Activated effector memory CD4-positive, alpha-beta T cell treated with Interleukin-2 at 50 U/mL for 16 hours (primary cell): ENCODE results near the gene WRNIP1.

Experiments used
- DNase-seq: peaks from one replicate; pipeline ENCODE4 v3.0.0-alpha.2; 2020

The WRNIP1 gene

GRCh38 chr6:2810092-2810671 lies 45.0 kb downstream of the WRNIP1 start:
- no peak for DNase-seq

DNA sequence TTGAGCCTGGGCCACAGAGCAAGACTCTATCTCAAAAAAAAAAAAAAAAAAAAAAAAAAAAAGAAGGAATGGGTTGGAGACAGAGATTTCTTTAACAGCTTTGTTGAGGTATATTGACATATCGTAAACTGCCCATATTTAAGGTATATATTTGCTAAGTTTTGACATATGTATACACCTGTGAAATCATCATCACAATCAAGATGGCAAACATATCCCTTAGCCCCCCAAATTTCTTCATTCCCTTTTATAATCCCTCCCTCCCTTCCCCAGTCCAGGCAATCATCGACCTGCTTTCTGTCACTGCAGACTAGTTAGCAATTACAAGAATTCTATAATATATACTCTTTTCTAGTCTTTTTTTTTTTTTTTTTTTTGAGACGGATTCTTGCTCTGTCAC lies 47.5 kb downstream of the WRNIP1 start:
- no peak for DNase-seq

GRCh38 chr6:2816158-2816557 lies 51.0 kb downstream of the WRNIP1 start:
- DNase-seq: no peak

- DNase-seq: no peak
Observed at GRCh38 chr6:2817903-2818443, 52.8 kb downstream of the WRNIP1 start.

DNA sequence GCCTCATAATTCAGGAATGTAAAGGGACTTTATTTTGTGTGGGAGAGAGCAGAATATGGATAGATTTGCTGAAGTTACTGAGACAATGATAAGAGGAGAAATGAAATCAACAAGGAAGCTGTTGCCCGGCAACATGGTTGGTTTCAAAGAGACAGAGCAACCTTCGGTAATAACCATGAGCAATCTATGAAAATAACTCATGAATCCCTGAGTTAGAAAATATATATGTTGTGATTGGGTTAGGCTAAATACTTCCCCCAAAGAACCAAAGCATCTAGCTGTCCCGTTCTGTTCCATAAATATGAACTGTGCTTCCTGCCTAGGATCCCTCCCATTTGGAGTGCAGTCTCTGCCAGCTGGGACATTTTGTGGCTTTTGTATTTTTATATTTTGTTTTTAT lies 53.4 kb downstream of the WRNIP1 start:
- DNase-seq: no peak

- no peak for DNase-seq
Observed at GRCh38 chr6:2819115-2819514, 53.9 kb downstream of the WRNIP1 start.

DNA sequence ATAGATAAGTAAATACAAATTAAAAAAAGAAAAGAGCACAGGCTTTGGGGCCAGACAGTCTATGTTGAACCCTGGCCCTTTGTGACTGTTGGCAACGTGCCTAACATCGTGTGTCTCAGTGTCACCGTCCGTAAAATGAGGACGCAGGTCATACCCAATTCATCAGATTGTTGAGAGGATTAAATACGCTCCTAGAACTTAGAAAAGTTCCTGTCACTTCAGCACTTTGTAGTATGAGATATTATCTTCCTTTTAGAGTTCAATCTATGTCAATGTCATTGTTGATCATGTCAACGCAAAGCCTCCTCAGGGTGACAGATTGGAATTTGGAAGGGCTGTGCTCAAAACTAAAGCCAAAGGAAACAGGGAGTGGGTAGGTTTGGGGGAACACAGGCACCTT lies 54.8 kb downstream of the WRNIP1 start:
- no peak for DNase-seq

GRCh38 chr6:2820415-2820814 lies 55.2 kb downstream of the WRNIP1 start:
- no peak for DNase-seq

- no peak for DNase-seq
Observed at GRCh38 chr6:2821554-2821953, 56.4 kb downstream of the WRNIP1 start.

DNA sequence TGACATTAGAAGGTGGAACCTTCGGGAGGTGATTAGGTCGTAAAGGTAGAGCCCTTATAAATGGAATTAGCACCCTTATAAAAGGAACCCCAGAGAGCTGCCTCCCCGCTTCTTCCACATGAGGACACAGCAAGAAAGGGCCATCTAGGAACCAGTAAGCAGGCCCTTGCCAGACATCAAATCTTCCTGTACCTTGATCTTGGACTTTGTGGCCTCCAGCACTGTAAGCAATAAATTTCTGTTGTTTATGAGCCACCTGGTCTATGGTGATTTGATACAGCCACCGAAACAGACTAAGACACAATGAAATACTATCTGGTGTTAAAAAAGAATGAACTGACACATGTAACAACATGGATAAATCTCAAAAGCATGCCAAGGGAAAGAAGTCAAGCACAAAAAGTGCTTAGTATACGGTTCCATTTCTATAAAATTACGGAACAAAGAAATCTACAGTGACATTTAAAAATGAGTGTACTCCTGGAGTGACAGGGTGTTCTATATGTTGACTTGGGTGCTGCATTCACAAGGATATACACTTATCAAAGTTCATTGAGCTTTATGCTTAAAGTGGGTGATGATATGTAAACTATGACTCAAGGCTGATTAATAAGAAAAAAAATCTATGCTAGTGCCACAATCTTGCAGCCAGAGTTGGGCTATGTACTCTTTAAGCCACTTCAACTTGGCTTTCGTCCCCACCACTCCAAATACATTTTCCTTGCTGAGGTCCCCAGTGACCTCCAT lies 58.1 kb downstream of the WRNIP1 start:
- DNase-seq: no peak

DNA sequence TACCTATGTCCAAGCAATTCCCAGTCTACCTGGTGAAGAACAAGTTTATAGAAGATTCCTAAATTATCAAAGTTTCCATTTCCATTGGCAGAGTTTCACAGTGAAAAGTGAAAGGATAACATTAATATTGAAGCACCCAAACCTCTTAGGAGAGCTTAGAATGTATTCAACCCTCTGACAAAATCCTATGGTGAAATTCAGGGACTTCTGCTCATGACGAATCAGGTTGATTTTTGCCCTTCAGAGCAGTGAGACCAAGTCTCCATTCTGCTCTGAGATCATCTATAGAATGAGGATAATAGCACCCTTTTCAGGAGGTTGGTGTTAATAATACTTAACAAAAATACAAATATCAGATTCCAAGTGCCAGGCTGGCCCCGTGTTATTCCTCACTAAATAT lies 60.9 kb downstream of the WRNIP1 start:
- no peak for DNase-seq

GRCh38 chr6:2827142-2827541 lies 61.9 kb downstream of the WRNIP1 start:
- no peak for DNase-seq

DNA sequence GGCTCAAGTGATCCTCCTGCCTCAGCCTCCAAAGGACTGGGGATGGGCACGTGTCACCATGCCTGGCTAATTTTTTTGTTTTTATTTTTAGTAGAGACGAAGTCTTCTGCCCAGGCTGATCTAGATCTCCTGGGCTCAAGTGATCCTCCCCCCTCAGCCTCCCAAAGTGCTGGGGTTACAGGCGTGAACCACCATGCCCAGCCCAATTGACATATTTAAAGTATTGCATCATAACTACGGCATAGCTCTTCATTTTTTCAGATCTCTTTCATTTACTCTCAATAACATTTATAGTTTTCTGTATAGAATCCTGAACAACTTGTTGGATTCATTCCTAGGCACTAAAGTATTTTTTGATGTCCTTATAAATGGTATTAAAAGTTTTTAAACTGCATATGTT lies 63.4 kb downstream of the WRNIP1 start:
- no peak for DNase-seq

- DNase-seq: no peak
Observed at GRCh38 chr6:2829253-2829652, 64.1 kb downstream of the WRNIP1 start.

- no peak for DNase-seq
Observed at GRCh38 chr6:2830183-2830582, 65.0 kb downstream of the WRNIP1 start.

- no peak for DNase-seq
Observed at GRCh38 chr6:2831392-2831791, 66.2 kb downstream of the WRNIP1 start.

- DNase-seq: no peak
Observed at GRCh38 chr6:2834262-2834661, 69.1 kb downstream of the WRNIP1 start.
